BLaER1 treated with 17β-estradiol and CSF1 and Interleukin-3, amounts not matched to agents 10 nM and 100 nM (cell line): ENCODE results near the gene BCR.
"Not testable (repeated sequence)": the region's sequence is repeated elsewhere in the genome, so short reads cannot be mapped to it uniquely, and the experiment has no call there.

Source experiments
- H3K27ac ChIP-seq, 11 experiments: shearing (Covaris generic); formaldehyde crosslinking; 2 replicates each; pipeline ENCODE4 v1.8.1; 2022
- H3K27me3 ChIP-seq, 11 experiments: shearing (Covaris generic); formaldehyde crosslinking; 2 replicates each; pipeline ENCODE4 v1.8.1; 2022
- H3K36me3 ChIP-seq, 11 experiments: shearing (Covaris generic); formaldehyde crosslinking; 2 replicates each; pipeline ENCODE4 v1.8.1; 2022
- H3K4me1 ChIP-seq, 10 experiments: shearing (Covaris generic); formaldehyde crosslinking; 2 replicates each; pipeline ENCODE4 v1.8.1; 2022
- H3K4me2 ChIP-seq, 11 experiments: shearing (Covaris generic); formaldehyde crosslinking; 2 replicates each; pipeline ENCODE4 v1.8.1; 2022
- H3K4me3 ChIP-seq, 10 experiments: shearing (Covaris generic); formaldehyde crosslinking; 2 replicates each; pipeline ENCODE4 v1.8.1; 2022
- H3K9ac ChIP-seq, 11 experiments: shearing (Covaris generic); formaldehyde crosslinking; 2 replicates each; pipeline ENCODE4 v1.8.1; 2022
- H3K9me3 ChIP-seq, 11 experiments: shearing (Covaris generic); formaldehyde crosslinking; replicated peaks in 1 of 11; 2 replicates each; pipeline ENCODE4 v1.8.1; 2022
- H4K20me1 ChIP-seq, 11 experiments: shearing (Covaris generic); formaldehyde crosslinking; 2 replicates each; pipeline ENCODE4 v1.8.1; 2022
- Cebpa-rat ChIP-seq, 11 experiments: shearing (Covaris generic); IDR thresholded peaks; 2 replicates each; pipeline ENCODE4 v1.8.1; 2022

The BCR gene

GRCh38 chr22:23365961-23366360, 185.7 kb downstream of the BCR start:
- no peaks in the 10 kb centered on the region for H3K36me3 ChIP-seq
- H3K27ac ChIP-seq: no peak overlapping the region
- peaks cover 0 to 5% (median 0%) of the 10 kb centered on the region in 10 experiments; a peak in 1 of 20 replicates for H3K4me1 ChIP-seq
- no peak for TF ChIP-seq Cebpa-rat (IDR thresholded peaks at IDR 0.05)
- H3K9ac ChIP-seq: no peak overlapping the region
- no peaks in the 10 kb centered on the region; a peak in 1 of 22 replicates for H3K27me3 ChIP-seq
- H3K9me3 ChIP-seq: peaks cover 0 to 10% (median 6%) of the 10 kb centered on the region in 11 experiments; a peak in 6 of 22 replicates
- no peaks in the 10 kb centered on the region for H4K20me1 ChIP-seq
- no peak overlapping the region for H3K4me2 ChIP-seq
- no peak overlapping the region for H3K4me3 ChIP-seq

- H3K4me1 ChIP-seq, H4K20me1 ChIP-seq, H3K4me3 ChIP-seq, H3K36me3 ChIP-seq, H3K9me3 ChIP-seq, H3K4me2 ChIP-seq, H3K9ac ChIP-seq, H3K27me3 ChIP-seq, H3K27ac ChIP-seq: not testable (repeated sequence)
These were observed 186.9 kb downstream of the BCR start for GRCh38 chr22:23367196-23367595.
